ENCODE measurements around the gene HYAL2. TPM values are rescaled to one million over a fixed set of nuclear protein-coding genes. Genes with fewer than 3 reads are reported as not detected.

Gene HYAL2
- total and polyA plus RNA-seq, 2 of the 8 experiments (the other 6 are each of a cell fraction or from before 2014, with no cell fraction given), result 51.9 to 176 TPM

- TF ChIP-seq SP4 (IDR thresholded peaks at IDR 0.05; ENCODE audit: low read length) (no peak), SP2 (IDR thresholded peaks at IDR 0.05; ENCODE audit: low read length) (no peak), TAF7 (optimal IDR thresholded peaks at IDR 0.05; ENCODE audit: borderline replicate concordance, low read depth, low read length) (no peak), TBP (IDR thresholded peaks at IDR 0.05; ENCODE audit: low read depth, low read length) (no peak)
- TF ChIP-seq, protein P1, sequence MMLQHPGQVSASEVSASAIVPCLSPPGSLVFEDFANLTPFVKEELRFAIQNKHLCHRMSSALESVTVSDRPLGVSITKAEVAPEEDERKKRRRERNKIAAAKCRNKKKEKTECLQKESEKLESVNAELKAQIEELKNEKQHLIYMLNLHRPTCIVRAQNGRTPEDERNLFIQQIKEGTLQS (IDR thresholded peaks at IDR 0.05; ENCODE audit: insufficient read depth, low read depth, low read length), result no peak
Measured at GRCh38 chr3:50354186-50354764, 31.7 kb upstream of the HYAL2 start (continued).
